Prostate gland (tissue), 2 donors: ENCODE results near the gene NT5M. TPM values are rescaled to one million over a fixed set of nuclear protein-coding genes. Genes with fewer than 3 reads are reported as not detected.

Experiments used
- DNase-seq: peaks from one replicate; pipeline ENCODE4 v3.0.0-alpha.2; 2019; ENCODE audit warnings: low spot score
- H3K27ac ChIP-seq, 2 donors: fragments of 200-600 bp; sonication (generic); 2 replicates each; pipeline ENCODE4 v1.5.1; 2017 to 2019
- H3K27me3 ChIP-seq: fragments of 200-600 bp; sonication (generic); replicated peaks from 2 replicates; pipeline ENCODE4 v1.5.1; 2019; ENCODE audit not compliant: insufficient read depth
- H3K36me3 ChIP-seq, 2 donors: fragments of 200-600 bp; sonication (generic); 1 replicate in 1 of 2; 2 replicates in 1 of 2; pipeline versions ENCODE4 v1.5.1 to v1.8.1; 2017 to 2019
- H3K4me1 ChIP-seq: fragments of 200-600 bp; sonication (generic); replicated peaks from 2 replicates; pipeline ENCODE4 v1.5.1; 2019
- H3K4me3 ChIP-seq, 2 donors: fragments of 200-600 bp; sonication (generic); 2 replicates each; pipeline ENCODE4 v1.5.1; 2017 to 2019
- H3K9me3 ChIP-seq: fragments of 200-600 bp; sonication (generic); 2 replicates; pipeline ENCODE4 v1.5.1; 2017
- CTCF ChIP-seq, 4 experiments: fragments of 200-600 bp in 2 of 4; fragments of 450-650 bp in 2 of 4; sonication (generic) in 2 of 4; IDR thresholded peaks; 1 replicate in 3 of 4; 2 replicates in 1 of 4; pipeline ENCODE4 v1.5.1; 2016 to 2019; ENCODE audit warnings: antibody characterized with exemption in 4 of 4, mild to moderate bottlenecking in 2 of 4, moderate library complexity in 2 of 4
- POLR2A ChIP-seq: fragments of 450-650 bp; IDR thresholded peaks from one replicate; pipeline ENCODE4 v1.6.1; 2016; ENCODE audit warnings: antibody characterized with exemption, mild to moderate bottlenecking
- POLR2AphosphoS5 ChIP-seq: sonication (generic); formaldehyde crosslinking; IDR thresholded peaks from one replicate; pipeline ENCODE4 v1.6.1; 2017; ENCODE audit warnings: antibody characterized with exemption
- WGBS: methylation state at CpG from one replicate; pipeline ENCODE4 v1.1.5; 2018; 5-methylcytosine and 5-hydroxymethylcytosine counted together
- intact Hi-C: fragments of 100-400 bp; cut with DNase I; formaldehyde crosslinking; loops from one replicate; pipeline ENCODE4 v1.14.2; 2022
- total RNA-seq, 2 donors: library from RNA; depleted of rRNA; stranded (reverse); fragments of >200 nt; gene quantifications; one replicate each; pipeline ENCODE4 v1.1.0, GENCODE V29; 2016

Gene NT5M
- total RNA-seq, 2 donors from 2014 or later: 7.6 to 35.2 TPM

- H3K4me3 ChIP-seq: no peak overlapping the region
- no peak for TF ChIP-seq CTCF (IDR thresholded peaks at IDR 0.05)
- H3K27ac ChIP-seq: no peak overlapping the region
- intact Hi-C loops: loop anchor here (1.0 to 10.0 kb wide), 4 partner anchors 142 to 679 kb away; partner anchors contain the start of genes ATPAF2, GID4 and RASD1
- H3K9me3 ChIP-seq: no peaks in the 10 kb centered on the region
- 81% methylated on average over 12 of the region's 12 CpGs for WGBS
- no peaks in the 10 kb centered on the region for H3K36me3 ChIP-seq
- no peaks in the 10 kb centered on the region for H3K27me3 ChIP-seq
- no peak for DNase-seq
- no peaks in the 10 kb centered on the region for H3K4me1 ChIP-seq
Observed at GRCh38 chr17:17355426-17355825, 52.3 kb downstream of the NT5M start.

GRCh38 chr17:17356149-17356930, 53.2 kb downstream of the NT5M start:
- Histone ChIP-seq H3K4me3 (no peak overlapping the region), H3K27ac (no peak overlapping the region), H3K27me3 (no peaks in the 10 kb centered on the region), H3K36me3 (no peaks in the 10 kb centered on the region), H3K4me1 (no peaks in the 10 kb centered on the region), H3K9me3 (no peaks in the 10 kb centered on the region)
- WGBS: 65% methylated on average over 10 of the region's 10 CpGs
- intact Hi-C loops: loop anchor here (5.0 to 10.0 kb wide), 3 partner anchors 141 to 678 kb away; partner anchors contain the start of genes ATPAF2, GID4 and RASD1
- TF ChIP-seq POLR2A (no peak), CTCF (IDR thresholded peaks at IDR 0.05) (peak; percentile 94 to 100 (median 98)), POLR2AphosphoS5 (peak; percentile 53)
- DNase-seq: peak; percentile 76

- Histone ChIP-seq H3K36me3 (no peaks in the 10 kb centered on the region), H3K27me3 (no peaks in the 10 kb centered on the region), H3K9me3 (no peaks in the 10 kb centered on the region), H3K4me3 (no peak overlapping the region), H3K27ac (no peak overlapping the region), H3K4me1 (no peaks in the 10 kb centered on the region)
- intact Hi-C loops: loop anchor here (5.0 to 10.0 kb wide), 3 partner anchors 140 to 678 kb away; partner anchors contain the start of genes ATPAF2, GID4 and RASD1
- WGBS: 91% methylated on average over 10 of the region's 10 CpGs
- TF ChIP-seq CTCF (IDR thresholded peaks at IDR 0.05) (no peak), POLR2AphosphoS5 (no peak), POLR2A (no peak)
- DNase-seq: no peak
Observed at GRCh38 chr17:17356931-17357270, 53.7 kb downstream of the NT5M start.

- intact Hi-C loops: loop anchor here (5.0 to 10.0 kb wide), 3 partner anchors 139 to 677 kb away; partner anchors contain the start of genes ATPAF2, GID4 and RASD1
- H3K36me3 ChIP-seq: no peaks in the 10 kb centered on the region
- no peak for DNase-seq
Observed at GRCh38 chr17:17358060-17358751, 55.0 kb downstream of the NT5M start.

More at GRCh38 chr17:17358060-17358751, 55.0 kb downstream of the NT5M start:
- Histone ChIP-seq H3K4me1 (no peaks in the 10 kb centered on the region), H3K9me3 (no peaks in the 10 kb centered on the region), H3K4me3 (no peak overlapping the region), H3K27me3 (no peaks in the 10 kb centered on the region), H3K27ac (no peak overlapping the region)
- TF ChIP-seq POLR2A (no peak), CTCF (IDR thresholded peaks at IDR 0.05) (no peak), POLR2AphosphoS5 (no peak)
- WGBS: 84% methylated on average over 3 of the region's 3 CpGs
